DOHH2 (cell line): ENCODE results near the gene CERK.

Experiments used
- EZH2phosphoT487 ChIP-seq: fragments of 200-600 bp; sonication (generic); IDR thresholded peaks from 2 replicates; pipeline ENCODE4 v1.6.1; 2017; ENCODE audit warnings: borderline replicate concordance, mild to moderate bottlenecking, antibody characterized with exemption, low read length, moderate library complexity, mixed read lengths
- TF ChIP-seq, protein P1 (sequence below): fragments of 200-600 bp; sonication (generic); IDR thresholded peaks from one replicate; pipeline ENCODE4 v1.5.1; 2014; ENCODE audit warnings: antibody characterized with exemption, mild to moderate bottlenecking, low read depth, low read length; ENCODE audit not compliant: poor library complexity, severe bottlenecking

DNA sequence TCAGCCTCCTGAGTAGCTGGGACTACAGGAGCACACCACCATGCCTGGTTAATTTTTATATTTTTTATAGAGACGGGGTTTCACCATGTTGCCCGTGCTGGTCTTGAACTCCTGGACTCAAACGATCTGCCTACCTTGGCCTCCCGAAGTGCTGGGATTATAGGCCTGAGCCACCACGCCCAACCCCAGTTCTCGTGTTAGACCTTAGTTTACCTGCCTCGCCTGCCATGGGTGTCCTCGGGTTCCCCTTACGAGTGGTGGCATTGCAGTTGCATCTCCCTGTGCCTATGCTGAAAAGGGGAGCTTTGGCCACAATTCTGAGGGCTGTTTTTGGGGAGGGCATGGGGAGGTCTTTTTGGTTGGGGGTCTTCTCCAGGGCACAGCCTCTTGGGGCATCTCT is 43.2 kb upstream of the CERK start:
- TF ChIP-seq, protein P1, sequence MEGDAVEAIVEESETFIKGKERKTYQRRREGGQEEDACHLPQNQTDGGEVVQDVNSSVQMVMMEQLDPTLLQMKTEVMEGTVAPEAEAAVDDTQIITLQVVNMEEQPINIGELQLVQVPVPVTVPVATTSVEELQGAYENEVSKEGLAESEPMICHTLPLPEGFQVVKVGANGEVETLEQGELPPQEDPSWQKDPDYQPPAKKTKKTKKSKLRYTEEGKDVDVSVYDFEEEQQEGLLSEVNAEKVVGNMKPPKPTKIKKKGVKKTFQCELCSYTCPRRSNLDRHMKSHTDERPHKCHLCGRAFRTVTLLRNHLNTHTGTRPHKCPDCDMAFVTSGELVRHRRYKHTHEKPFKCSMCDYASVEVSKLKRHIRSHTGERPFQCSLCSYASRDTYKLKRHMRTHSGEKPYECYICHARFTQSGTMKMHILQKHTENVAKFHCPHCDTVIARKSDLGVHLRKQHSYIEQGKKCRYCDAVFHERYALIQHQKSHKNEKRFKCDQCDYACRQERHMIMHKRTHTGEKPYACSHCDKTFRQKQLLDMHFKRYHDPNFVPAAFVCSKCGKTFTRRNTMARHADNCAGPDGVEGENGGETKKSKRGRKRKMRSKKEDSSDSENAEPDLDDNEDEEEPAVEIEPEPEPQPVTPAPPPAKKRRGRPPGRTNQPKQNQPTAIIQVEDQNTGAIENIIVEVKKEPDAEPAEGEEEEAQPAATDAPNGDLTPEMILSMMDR = no peak
- TF ChIP-seq EZH2phosphoT487 = no peak
